Measurements from ENCODE around the gene SKOR2.

The SKOR2 gene

GRCh38 chr18:47249314-47249981 lies 2.0 kb downstream of the SKOR2 start:
- TF ChIP-seq USF1 (IDR thresholded peaks at IDR 0.05) (no peak), CEBPB (IDR thresholded peaks at IDR 0.05) (no peak), FOXM1 (IDR thresholded peaks at IDR 0.05; ENCODE audit: borderline replicate concordance, low read depth) (no peak), ZBTB7A (IDR thresholded peaks at IDR 0.05; ENCODE audit: low read depth) (no peak)

GRCh38 chr18:47248604-47249313 lies 2.7 kb downstream of the SKOR2 start:
- TF ChIP-seq EGR1 (IDR thresholded peaks at IDR 0.05) = no peak
- TF ChIP-seq ZBTB7A (IDR thresholded peaks at IDR 0.05; ENCODE audit: low read depth) = no peak
- TF ChIP-seq TCF12 (IDR thresholded peaks at IDR 0.05; ENCODE audit: low read depth) = no peak
- TF ChIP-seq TAF1 (IDR thresholded peaks at IDR 0.05; ENCODE audit: low read depth) = no peak
- TF ChIP-seq FOXM1 (IDR thresholded peaks at IDR 0.05; ENCODE audit: borderline replicate concordance, low read depth) = no peak
- no peak for TF ChIP-seq TEAD4 (IDR thresholded peaks at IDR 0.05)
- TF ChIP-seq, protein P1, sequence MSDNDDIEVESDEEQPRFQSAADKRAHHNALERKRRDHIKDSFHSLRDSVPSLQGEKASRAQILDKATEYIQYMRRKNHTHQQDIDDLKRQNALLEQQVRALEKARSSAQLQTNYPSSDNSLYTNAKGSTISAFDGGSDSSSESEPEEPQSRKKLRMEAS (IDR thresholded peaks at IDR 0.05) = no peak
- no peak for TF ChIP-seq REST (IDR thresholded peaks at IDR 0.05; ENCODE audit: low read depth)
- no peak for TF ChIP-seq RAD21 (IDR thresholded peaks at IDR 0.05; ENCODE audit: low read depth)
- no peak for TF ChIP-seq CEBPB (IDR thresholded peaks at IDR 0.05)
- no peak for TF ChIP-seq NFIC (IDR thresholded peaks at IDR 0.05)
- no peak for TF ChIP-seq YY1 (IDR thresholded peaks at IDR 0.05; ENCODE audit: low read depth)
- no peak for TF ChIP-seq USF1 (IDR thresholded peaks at IDR 0.05)
- no peak for TF ChIP-seq CREB1 (IDR thresholded peaks at IDR 0.05; ENCODE audit: low read depth)
- no peak for TF ChIP-seq EP300 (IDR thresholded peaks at IDR 0.05; ENCODE audit: borderline replicate concordance)

- TF ChIP-seq EP300 (IDR thresholded peaks at IDR 0.05; ENCODE audit: borderline replicate concordance) = no peak
- TF ChIP-seq ZBTB7A (IDR thresholded peaks at IDR 0.05; ENCODE audit: low read depth) = no peak
Measured at GRCh38 chr18:47248115-47248603, 3.3 kb downstream of the SKOR2 start.

GRCh38 chr18:47247416-47248114 lies 3.9 kb downstream of the SKOR2 start:
- TF ChIP-seq EGR1 (IDR thresholded peaks at IDR 0.05) (no peak), ZBTB7A (IDR thresholded peaks at IDR 0.05; ENCODE audit: low read depth) (no peak), TEAD4 (IDR thresholded peaks at IDR 0.05) (no peak), REST (IDR thresholded peaks at IDR 0.05; ENCODE audit: low read depth) (no peak), USF1 (IDR thresholded peaks at IDR 0.05) (no peak), RAD21 (IDR thresholded peaks at IDR 0.05; ENCODE audit: low read depth) (no peak), CEBPB (IDR thresholded peaks at IDR 0.05) (no peak), TAF1 (IDR thresholded peaks at IDR 0.05; ENCODE audit: low read depth) (no peak), FOXM1 (IDR thresholded peaks at IDR 0.05; ENCODE audit: borderline replicate concordance, low read depth) (no peak), TCF12 (IDR thresholded peaks at IDR 0.05; ENCODE audit: low read depth) (no peak), EP300 (IDR thresholded peaks at IDR 0.05; ENCODE audit: borderline replicate concordance) (no peak), NFIC (IDR thresholded peaks at IDR 0.05) (no peak), CREB1 (IDR thresholded peaks at IDR 0.05; ENCODE audit: low read depth) (no peak), YY1 (IDR thresholded peaks at IDR 0.05; ENCODE audit: low read depth) (no peak)
- TF ChIP-seq, protein P1 (IDR thresholded peaks at IDR 0.05) = no peak

DNA sequence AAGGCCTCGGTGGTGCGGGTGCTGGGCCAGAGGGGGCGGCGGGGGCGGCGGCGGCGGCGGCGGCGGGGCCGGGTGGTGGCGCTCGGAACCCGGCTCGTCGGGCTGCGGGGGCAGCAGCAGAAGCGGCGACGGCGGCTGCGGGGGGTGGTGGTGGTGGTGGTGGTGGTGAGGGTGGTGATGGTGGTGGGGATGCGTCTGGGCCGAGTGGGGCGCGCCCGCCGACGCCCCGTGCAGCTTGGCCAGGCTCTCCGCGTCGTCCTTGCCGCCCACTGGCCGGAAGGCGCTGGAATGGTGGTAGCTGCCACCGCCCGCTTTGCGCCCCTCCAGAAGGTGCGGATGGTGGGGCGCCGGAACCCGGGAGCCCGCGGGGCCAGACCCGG lies 4.4 kb downstream of the SKOR2 start:
- no peak for TF ChIP-seq TCF12 (IDR thresholded peaks at IDR 0.05; ENCODE audit: low read depth)
- no peak for TF ChIP-seq YY1 (IDR thresholded peaks at IDR 0.05; ENCODE audit: low read depth)
- no peak for TF ChIP-seq RAD21 (IDR thresholded peaks at IDR 0.05; ENCODE audit: low read depth)
- TF ChIP-seq EGR1 (IDR thresholded peaks at IDR 0.05) = no peak
- TF ChIP-seq CREB1 (IDR thresholded peaks at IDR 0.05; ENCODE audit: low read depth) = no peak
- no peak for TF ChIP-seq NFIC (IDR thresholded peaks at IDR 0.05)
- TF ChIP-seq REST (IDR thresholded peaks at IDR 0.05; ENCODE audit: low read depth) = no peak
- no peak for TF ChIP-seq FOXM1 (IDR thresholded peaks at IDR 0.05; ENCODE audit: borderline replicate concordance, low read depth)
- no peak for TF ChIP-seq USF1 (IDR thresholded peaks at IDR 0.05)
- TF ChIP-seq TEAD4 (IDR thresholded peaks at IDR 0.05) = no peak
- no peak for TF ChIP-seq EP300 (IDR thresholded peaks at IDR 0.05; ENCODE audit: borderline replicate concordance)
- no peak for TF ChIP-seq TAF1 (IDR thresholded peaks at IDR 0.05; ENCODE audit: low read depth)
- TF ChIP-seq ZBTB7A (IDR thresholded peaks at IDR 0.05; ENCODE audit: low read depth) = no peak

Measured in Ishikawa (cell line).